Coronary artery (tissue), 2 donors: ENCODE data around the gene MTHFD1.

Source experiments
- DNase-seq: peaks from one replicate; pipeline ENCODE4 v3.0.0-alpha.2; 2017; ENCODE audit warnings: low spot score
- H3K27ac ChIP-seq, 2 donors: fragments of 200-600 bp; sonication (generic); one replicate each; pipeline ENCODE4 v1.5.1; 2016 to 2019
- H3K4me3 ChIP-seq: fragments of 200-600 bp; sonication (generic); 2 replicates; pipeline ENCODE4 v1.5.1; 2016; ENCODE audit warnings: mild to moderate bottlenecking, moderate library complexity
- CTCF ChIP-seq: fragments of 200-600 bp; sonication (generic); IDR thresholded peaks from one replicate; pipeline ENCODE4 v1.5.1; 2019; ENCODE audit warnings: antibody characterized with exemption

The MTHFD1 gene

DNA sequence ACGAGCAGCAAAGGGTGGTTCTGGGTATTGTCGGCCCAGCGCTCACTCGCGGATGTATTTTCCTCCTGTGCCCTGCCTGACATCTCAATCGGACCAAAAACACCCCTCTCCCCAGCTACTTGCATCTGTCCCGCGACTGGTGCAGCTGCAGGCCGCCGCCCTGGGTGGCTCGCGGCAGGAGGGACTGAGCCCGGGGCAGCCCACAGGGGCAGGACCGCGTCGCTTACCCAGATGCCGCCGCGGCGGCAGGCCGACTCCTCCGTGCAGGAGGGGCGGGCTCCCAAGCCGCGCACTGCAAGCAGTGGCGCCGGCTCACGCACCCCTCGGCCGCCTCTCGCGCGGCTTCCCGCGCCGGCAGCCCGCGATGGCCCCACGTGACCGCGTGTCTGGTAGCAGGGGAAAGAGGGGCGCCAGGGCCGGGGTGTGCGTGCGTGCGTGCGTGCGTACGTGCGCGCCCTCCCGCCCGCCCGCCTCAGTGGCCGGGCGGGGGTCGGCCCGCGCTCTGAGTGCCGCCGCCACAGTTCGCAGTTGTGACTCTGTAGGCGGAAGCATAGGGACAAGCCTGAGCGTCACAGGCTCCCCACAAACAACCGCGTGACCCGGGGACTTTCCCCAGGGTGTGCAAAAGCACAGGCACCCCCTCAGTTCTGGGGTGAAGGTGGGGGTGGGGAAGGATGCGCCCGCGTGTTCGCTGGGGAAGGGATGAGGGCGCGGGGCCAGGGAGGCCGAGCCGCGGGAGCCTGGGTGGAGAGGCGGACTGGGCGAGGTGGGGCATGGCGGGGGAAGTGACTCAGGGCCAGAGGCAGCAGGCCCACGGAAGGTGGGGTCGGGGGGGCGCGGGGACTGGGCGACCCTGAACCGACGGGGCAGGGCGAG lies 115.5 kb downstream of the MTHFD1 start, which contains the start of gene ZBTB25:
ZBTB25 (minus strand) TSS at position 405 of the 876 bp plus-strand sequence. CDS start 13,305 bp downstream, outside the sequence.
- DNase-seq, result peak; percentile 96
- H3K4me3 ChIP-seq, result peak within 1 kb of the TSS; percentile 91
- TF ChIP-seq CTCF, result no peak
- H3K27ac ChIP-seq, result peak within 1 kb of the TSS; percentile 99 to 100

GRCh38 chr14:64504310-64504896 lies 116.2 kb downstream of the MTHFD1 start, which contains the start of gene ZBTB1:
TSS of gene ZBTB1 (plus strand) at chr14:64504770. CDS start at chr14:64521505, 16,735 bp downstream.
- DNase-seq, result peak; percentile 95
- Histone ChIP-seq H3K4me3 (peak within 1 kb of the TSS; percentile 91), H3K27ac (peak within 1 kb of the TSS; percentile 99 to 100)
- TF ChIP-seq CTCF, result no peak

- TF ChIP-seq CTCF, result no peak
- peak overlapping the region; percentile 99 to 100 for H3K27ac ChIP-seq
- H3K4me3 ChIP-seq, result peak overlapping the region; percentile 91
- peak; percentile 90 for DNase-seq
These were observed 117.0 kb downstream of the MTHFD1 start for GRCh38 chr14:64504897-64505794.

GRCh38 chr14:64506721-64507120 lies 118.6 kb downstream of the MTHFD1 start:
- no peak for TF ChIP-seq CTCF
- no peak for DNase-seq
- peak overlapping the region; percentile 91 for H3K4me3 ChIP-seq
- H3K27ac ChIP-seq, result peak overlapping the region in 1 of 2 donors; percentile 18

DNA sequence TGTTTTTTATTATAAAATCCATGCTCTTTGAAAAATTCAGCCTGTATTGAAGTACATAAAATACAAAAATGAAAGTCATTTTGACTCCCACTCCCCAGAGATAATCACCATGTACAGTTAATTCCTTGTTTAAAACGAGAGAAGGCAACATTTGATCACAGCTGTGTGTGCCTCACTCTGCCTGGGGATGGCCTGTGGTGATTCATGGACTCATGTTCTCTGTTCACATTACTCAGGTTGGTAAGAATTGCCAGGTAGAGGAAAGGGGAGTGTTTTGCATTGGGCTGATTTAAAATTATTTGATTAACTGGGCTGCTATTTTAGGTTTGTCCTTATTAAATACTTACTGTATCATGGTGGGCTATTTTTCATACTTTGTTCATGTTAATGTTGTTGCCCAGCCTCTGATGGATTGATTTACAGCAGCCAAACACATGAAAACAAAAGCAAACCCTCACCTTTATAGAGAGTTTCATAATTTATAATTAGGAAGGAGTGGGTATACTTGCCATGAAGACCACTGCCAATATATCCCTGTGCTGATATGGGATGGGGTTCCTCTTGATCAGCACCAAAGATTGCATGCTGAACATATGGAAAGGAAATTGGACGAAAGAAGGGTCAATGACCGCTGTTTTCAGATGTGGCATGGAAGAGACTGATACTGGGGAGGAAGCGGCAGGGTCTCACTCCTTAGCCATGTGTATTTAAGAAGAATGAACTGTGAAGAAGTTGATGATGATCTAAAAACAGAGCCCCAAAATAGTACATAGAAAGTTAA lies 119.4 kb downstream of the MTHFD1 start:
- no peak for DNase-seq
- H3K27ac ChIP-seq, result no peak overlapping the region
- TF ChIP-seq CTCF, result no peak
- H3K4me3 ChIP-seq, result peak overlapping the region; percentile 10

DNA sequence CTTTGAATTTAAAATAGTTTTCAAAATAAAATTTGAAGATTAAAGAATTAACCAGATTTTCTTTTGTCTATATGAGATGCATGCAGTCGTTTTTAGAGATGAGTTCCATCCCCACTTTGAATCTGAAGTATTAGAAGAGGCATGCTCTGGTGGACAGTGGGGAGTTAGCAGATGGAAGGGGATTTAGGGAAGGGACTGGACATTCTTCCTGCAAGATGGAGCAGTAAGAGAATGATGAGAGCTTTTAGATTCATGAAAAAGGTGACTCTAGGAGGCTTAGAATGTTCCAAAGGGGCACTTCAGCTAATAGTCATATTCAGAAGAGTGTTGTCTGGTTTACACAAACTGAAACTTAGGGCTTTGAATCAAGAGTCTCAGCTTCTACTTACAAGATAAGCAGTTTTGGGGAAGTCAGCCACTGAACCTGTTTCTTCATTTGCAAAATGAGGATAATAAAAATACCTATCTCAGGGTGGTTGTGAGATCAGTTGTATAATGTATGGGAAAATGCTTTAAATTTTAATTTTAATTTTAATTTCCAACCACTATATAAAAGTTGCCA lies 120.1 kb downstream of the MTHFD1 start:
- H3K27ac ChIP-seq, result no peak overlapping the region
- TF ChIP-seq CTCF, result no peak

More for the DNA sequence above, 120.1 kb downstream of the MTHFD1 start:
- H3K4me3 ChIP-seq, result no peak overlapping the region
- DNase-seq, result no peak
